ENCODE measurements around the gene CHEK1. TPM values are rescaled to one million over a fixed set of nuclear protein-coding genes. Genes with fewer than 3 reads are reported as not detected.

Gene CHEK1
- total RNA-seq = 20.4 and 25.0 TPM in 2 replicates

GRCh38 chr11:125624756-125625213 is at the start of gene CHEK1:
Gene CHEK1, plus strand, starts transcription at chr11:125625163. Its CDS starts 1,606 bp downstream, at chr11:125626769.

GRCh38 chr11:125592305-125593113 is 32.5 kb upstream of the CHEK1 start, which contains the start of gene STT3A:
Gene STT3A, plus strand, starts transcription at chr11:125592852. Its CDS starts 3,064 bp downstream, at chr11:125595916.

GRCh38 chr11:125680747-125681146 is 55.8 kb downstream of the CHEK1 start, which contains the start of gene ACRV1:
Gene ACRV1, minus strand, starts transcription at chr11:125680847. Its CDS starts 67 bp downstream, at chr11:125680780.

Small RNAs within 50 kb of the gene (small RNA-seq; reads per million reads assigned to genes)
- gene RNU2-35P = not detected

Other genes starting within 250 kb of the CHEK1 start
- 37.3 and 51.6 TPM in 2 replicates for gene FEZ1, start 128.9 kb upstream of the CHEK1 start, total RNA-seq
- gene EI24, start 55.7 kb upstream of the CHEK1 start, total RNA-seq = 65.8 and 70.9 TPM in 2 replicates
- gene STT3A, start 32.3 kb upstream of the CHEK1 start, total RNA-seq = 249 and 266 TPM in 2 replicates
- not detected in 2 replicates for gene ACRV1, start 55.7 kb downstream of the CHEK1 start, total RNA-seq
- gene PATE1, start 121.1 kb downstream of the CHEK1 start, total RNA-seq = not detected in 2 replicates
- gene PATE2, start 153.7 kb downstream of the CHEK1 start, total RNA-seq = not detected in 2 replicates
- gene PATE3, start 163.0 kb downstream of the CHEK1 start, total RNA-seq = not detected in 2 replicates
- gene PATE4, start 208.2 kb downstream of the CHEK1 start, total RNA-seq = not detected in 2 replicates